Choroid plexus epithelial cell (primary cell): ENCODE data around the gene TPSG1.
"Not testable (repeated sequence)": the region's sequence is repeated elsewhere in the genome, so short reads cannot be mapped to it uniquely, and the experiment has no call there.

Experiments
- DNase-seq: peaks from one replicate; pipeline ENCODE4 v3.0.0-alpha.2; 2010; ENCODE audit warnings: low read depth
- H3K4me3 ChIP-seq: 2 replicates; pipeline ENCODE4 v1.5.1; 2011; ENCODE audit warnings: low read depth, mild to moderate bottlenecking, control low read depth, low read length, moderate library complexity
- TF ChIP-seq, protein P1 (sequence below): conservative IDR thresholded peaks from 2 replicates; pipeline ENCODE4 v1.5.1; 2011; ENCODE audit warnings: low read depth, mild to moderate bottlenecking, control low read depth, inconsistent platforms, low read length, moderate library complexity

Gene TPSG1

GRCh38 chr16:1260101-1260680 is 35.1 kb upstream of the TPSG1 start:
- no peak for DNase-seq
- no peak overlapping the region for H3K4me3 ChIP-seq
- TF ChIP-seq, protein P1, sequence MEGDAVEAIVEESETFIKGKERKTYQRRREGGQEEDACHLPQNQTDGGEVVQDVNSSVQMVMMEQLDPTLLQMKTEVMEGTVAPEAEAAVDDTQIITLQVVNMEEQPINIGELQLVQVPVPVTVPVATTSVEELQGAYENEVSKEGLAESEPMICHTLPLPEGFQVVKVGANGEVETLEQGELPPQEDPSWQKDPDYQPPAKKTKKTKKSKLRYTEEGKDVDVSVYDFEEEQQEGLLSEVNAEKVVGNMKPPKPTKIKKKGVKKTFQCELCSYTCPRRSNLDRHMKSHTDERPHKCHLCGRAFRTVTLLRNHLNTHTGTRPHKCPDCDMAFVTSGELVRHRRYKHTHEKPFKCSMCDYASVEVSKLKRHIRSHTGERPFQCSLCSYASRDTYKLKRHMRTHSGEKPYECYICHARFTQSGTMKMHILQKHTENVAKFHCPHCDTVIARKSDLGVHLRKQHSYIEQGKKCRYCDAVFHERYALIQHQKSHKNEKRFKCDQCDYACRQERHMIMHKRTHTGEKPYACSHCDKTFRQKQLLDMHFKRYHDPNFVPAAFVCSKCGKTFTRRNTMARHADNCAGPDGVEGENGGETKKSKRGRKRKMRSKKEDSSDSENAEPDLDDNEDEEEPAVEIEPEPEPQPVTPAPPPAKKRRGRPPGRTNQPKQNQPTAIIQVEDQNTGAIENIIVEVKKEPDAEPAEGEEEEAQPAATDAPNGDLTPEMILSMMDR = no peak

GRCh38 chr16:1259760-1260068 is 34.6 kb upstream of the TPSG1 start:
- no peak for DNase-seq
- TF ChIP-seq, protein P1 = no peak
- H3K4me3 ChIP-seq = no peak overlapping the region

DNA sequence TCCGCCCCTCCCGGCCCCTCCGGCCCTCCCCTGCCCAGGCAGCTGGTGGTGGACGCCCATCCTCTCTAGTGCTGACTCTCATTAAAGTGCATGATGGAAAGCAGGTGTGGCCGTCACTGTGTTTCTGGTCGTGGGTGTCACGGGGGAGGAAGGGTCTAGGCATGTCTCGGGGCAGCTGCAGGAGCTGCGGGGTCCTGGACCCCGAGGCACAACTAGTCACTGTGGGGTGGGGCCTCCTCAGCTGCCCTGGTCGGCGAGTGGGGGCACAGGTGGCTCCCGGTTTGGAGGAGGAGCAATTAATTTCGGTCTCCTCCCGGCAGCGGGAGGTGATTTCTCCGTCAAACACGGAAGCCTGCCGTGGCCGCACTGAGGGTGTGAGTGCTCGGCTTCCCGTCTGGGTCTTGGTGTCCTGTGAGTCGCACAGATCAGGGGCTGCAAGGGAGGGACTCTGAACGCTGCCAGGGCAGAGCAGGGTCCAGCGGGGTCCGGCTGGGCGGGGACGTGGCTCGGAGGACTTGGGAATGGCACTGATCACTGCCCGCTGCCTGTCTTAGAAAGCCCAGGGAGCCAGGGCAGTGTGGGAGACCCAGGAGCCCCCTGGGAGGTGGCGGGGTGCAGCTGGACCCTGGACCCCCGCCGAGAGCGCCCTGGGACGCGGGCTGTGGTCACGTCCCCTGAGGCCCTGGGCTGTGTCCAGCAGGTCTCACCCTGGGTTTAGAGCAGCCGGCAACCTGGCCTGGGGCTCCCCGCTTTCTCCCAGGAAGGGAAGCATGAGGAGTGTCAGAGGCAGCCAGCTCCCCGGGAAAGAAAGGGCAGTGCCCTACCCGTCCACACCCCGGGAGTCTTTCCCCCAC is 34.1 kb upstream of the TPSG1 start:
- TF ChIP-seq, protein P1 = no peak
- H3K4me3 ChIP-seq = no peak overlapping the region
- no peak for DNase-seq

- no peak overlapping the region for H3K4me3 ChIP-seq
- TF ChIP-seq, protein P1 = no peak
- no peak for DNase-seq
Observed at GRCh38 chr16:1258225-1258600, 33.1 kb upstream of the TPSG1 start.

- TF ChIP-seq, protein P1 = no peak
- no peak for DNase-seq
- no peak overlapping the region for H3K4me3 ChIP-seq
Observed at GRCh38 chr16:1257561-1258224, 32.6 kb upstream of the TPSG1 start.

- no peak overlapping the region for H3K4me3 ChIP-seq
- TF ChIP-seq, protein P1 = no peak
- DNase-seq = no peak
Observed at GRCh38 chr16:1256874-1257322, 31.8 kb upstream of the TPSG1 start.

DNA sequence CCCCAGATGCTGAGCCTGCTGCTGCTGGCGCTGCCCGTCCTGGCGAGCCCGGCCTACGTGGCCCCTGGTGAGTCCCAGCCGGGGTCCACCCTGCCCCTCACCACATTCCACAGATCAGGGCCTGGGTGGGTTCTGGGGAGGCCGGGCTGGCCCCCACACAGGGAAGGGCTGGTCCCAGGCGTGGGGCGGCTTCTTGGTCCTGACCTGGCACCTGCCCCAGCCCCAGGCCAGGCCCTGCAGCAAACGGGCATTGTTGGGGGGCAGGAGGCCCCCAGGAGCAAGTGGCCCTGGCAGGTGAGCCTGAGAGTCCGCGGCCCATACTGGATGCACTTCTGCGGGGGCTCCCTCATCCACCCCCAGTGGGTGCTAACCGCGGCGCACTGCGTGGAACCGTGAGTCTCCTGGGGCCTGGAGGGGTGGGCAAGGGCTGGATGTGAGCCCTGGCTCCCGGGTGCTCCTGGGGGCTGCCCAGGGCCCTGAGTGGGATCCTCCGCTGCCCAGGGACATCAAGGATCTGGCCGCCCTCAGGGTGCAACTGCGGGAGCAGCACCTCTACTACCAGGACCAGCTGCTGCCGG is 31.3 kb upstream of the TPSG1 start:
- not testable (repeated sequence) for H3K4me3 ChIP-seq, DNase-seq

DNA sequence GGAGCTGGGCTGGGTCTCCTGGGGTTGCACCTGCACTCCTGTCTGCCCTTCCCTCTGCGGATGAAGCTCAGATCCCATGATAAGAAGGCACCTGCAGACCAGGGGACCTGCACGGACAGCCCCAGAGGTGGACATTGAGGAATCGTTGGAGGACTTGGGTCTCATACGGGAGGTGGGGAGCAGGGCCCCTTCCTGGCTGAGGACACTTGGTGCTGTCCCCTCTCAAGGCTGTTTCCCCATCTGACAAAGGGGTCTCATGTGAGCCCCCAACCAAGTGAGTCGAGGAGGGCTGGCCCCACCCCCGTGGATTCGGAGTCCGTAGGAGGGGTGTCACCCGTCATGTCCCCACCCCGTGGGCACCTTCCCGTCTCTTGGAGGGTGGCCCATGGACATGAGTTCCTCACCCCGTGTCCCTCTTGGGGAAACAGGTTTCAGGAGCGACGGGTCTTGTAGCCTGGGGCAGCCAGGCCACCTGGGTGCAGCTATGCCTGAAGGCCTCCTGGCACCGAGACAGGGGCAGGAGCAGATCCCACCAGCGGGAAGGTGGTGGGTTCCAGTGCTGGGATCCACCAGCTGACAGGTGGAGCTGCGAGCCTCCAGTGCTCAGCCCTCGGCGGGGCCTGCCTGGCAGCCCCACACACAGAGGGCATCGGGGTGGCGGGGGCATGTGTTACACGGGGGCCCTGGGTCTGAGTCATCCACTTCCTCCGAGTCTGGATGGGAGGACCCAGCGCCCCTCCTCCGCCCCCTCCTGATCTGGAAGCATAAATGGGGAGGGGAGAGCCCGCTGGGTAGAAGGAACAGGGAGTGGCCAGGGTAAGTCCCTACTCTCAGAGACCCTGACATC is 30.4 kb upstream of the TPSG1 start, which contains the start of gene TPSD1:
TSS of gene TPSD1 (plus strand) at position 794 of the 847 bp plus-strand sequence. CDS start 212 bp downstream, outside the sequence.
- H3K4me3 ChIP-seq, DNase-seq: not testable (repeated sequence)

GRCh38 chr16:1254821-1255220 is 29.8 kb upstream of the TPSG1 start:
- H3K4me3 ChIP-seq, DNase-seq: not testable (repeated sequence)
